Spinal cord (tissue), 10 donors: ENCODE data around the gene ASF1A. TPM values are rescaled to one million over a fixed set of nuclear protein-coding genes. Genes with fewer than 3 reads are reported as not detected.

Experiments used
- DNase-seq, 6 donors: peaks; one replicate each; pipeline versions ENCODE4 v3.0.0 to v3.0.0-alpha.2; 2013 to 2015; ENCODE audit warnings: low spot score in 6 of 6, low read depth in 4 of 6
- H3K27ac ChIP-seq: one replicate; pipeline ENCODE4 v1.5.1; 2013; ENCODE audit warnings: low read depth, low read length, control low read depth
- H3K27me3 ChIP-seq: one replicate; pipeline ENCODE4 v1.6.1; 2013; ENCODE audit warnings: low read length; ENCODE audit not compliant: control insufficient read depth, insufficient read depth
- H3K36me3 ChIP-seq: one replicate; pipeline ENCODE4 v1.6.1; 2013; ENCODE audit warnings: low read length; ENCODE audit not compliant: control insufficient read depth, insufficient read depth
- H3K4me1 ChIP-seq: one replicate; pipeline ENCODE4 v1.6.1; 2013; ENCODE audit warnings: low read length; ENCODE audit not compliant: control insufficient read depth, insufficient read depth
- H3K4me3 ChIP-seq: one replicate; pipeline ENCODE4 v1.5.1; 2013; ENCODE audit warnings: low read depth, low read length, control low read depth
- H3K9me3 ChIP-seq: one replicate; pipeline ENCODE4 v1.6.1; 2013; ENCODE audit warnings: low read length; ENCODE audit not compliant: control insufficient read depth, insufficient read depth
- WGBS: methylation state at CpG from one replicate; pipeline ENCODE4 v1.1.5; 2013; ENCODE audit warnings: missing lambda C conversion rate; ENCODE audit not compliant: insufficient coverage; 5-methylcytosine and 5-hydroxymethylcytosine counted together
- polyA plus RNA-seq, 2 donors: library from polyadenylated mRNA; unstranded; fragments of 120-200 nt; gene quantifications; one replicate each; pipeline ENCODE4 v1.2.1, GENCODE V29; 2013; ENCODE audit not compliant: insufficient read length in 2 of 2
- total RNA-seq, 2 donors: library from RNA; depleted of rRNA in 1 of 2; stranded (reverse); fragments of 120-200 nt in 1 of 2; fragments of >200 nt in 1 of 2; gene quantifications; one replicate each; pipeline versions ENCODE4 v1.2.3 to v1.2.4, GENCODE V29; 2013 to 2014
- donor health status: healthy.

Gene ASF1A
- total and polyA plus RNA-seq, 4 donors = 25.9 to 40.4 (median 32.4) TPM

GRCh38 chr6:118893064-118893806 is 717 bp upstream of the ASF1A start:
- H3K4me1 ChIP-seq = peaks cover 4% of the 10 kb centered on the region
- H3K4me3 ChIP-seq = peak overlapping the region; percentile 96
- peak overlapping the region; percentile 97 for H3K27ac ChIP-seq

GRCh38 chr6:118894425-118895260 is 691 bp downstream of the ASF1A start:
- H3K4me3 ChIP-seq = peak overlapping the region; percentile 96
- peaks cover 4% of the 10 kb centered on the region for H3K4me1 ChIP-seq
- H3K36me3 ChIP-seq = peaks cover 3% of the 10 kb centered on the region
- under 1% methylated on average over 98 of the region's 102 CpGs for WGBS
- H3K27me3 ChIP-seq = no peaks in the 10 kb centered on the region
- H3K27ac ChIP-seq = peak overlapping the region; percentile 98
- no peaks in the 10 kb centered on the region for H3K9me3 ChIP-seq
- peak in 5 of 6 donors; percentile 43 to 86 (median 62) for DNase-seq

More at GRCh38 chr6:118893064-118893806, 717 bp upstream of the ASF1A start:
- H3K9me3 ChIP-seq = no peaks in the 10 kb centered on the region
- WGBS = 8% methylated on average over 12 of the region's 18 CpGs
- peaks cover under 1% of the 10 kb centered on the region for H3K36me3 ChIP-seq
- no peaks in the 10 kb centered on the region for H3K27me3 ChIP-seq
- DNase-seq = peak in 4 of 6 donors; percentile 68 to 96 (median 84)

GRCh38 chr6:118895261-118895560 is 1.3 kb downstream of the ASF1A start:
- H3K9me3 ChIP-seq = no peaks in the 10 kb centered on the region
- H3K4me3 ChIP-seq = peak overlapping the region; percentile 96
- peaks cover 4% of the 10 kb centered on the region for H3K4me1 ChIP-seq
- no CpG with 5 or more reads among the region's 11 CpGs for WGBS
- H3K27ac ChIP-seq = peak overlapping the region; percentile 98
- DNase-seq = no peak
- no peaks in the 10 kb centered on the region for H3K27me3 ChIP-seq
- peaks cover 3% of the 10 kb centered on the region for H3K36me3 ChIP-seq

- DNase-seq = no peak
- H3K4me3 ChIP-seq = peak overlapping the region; percentile 96
- no peaks in the 10 kb centered on the region for H3K27me3 ChIP-seq
- peaks cover 4% of the 10 kb centered on the region for H3K4me1 ChIP-seq
- no peak overlapping the region for H3K27ac ChIP-seq
- WGBS = no CpG with 5 or more reads among the region's 2 CpGs
- H3K9me3 ChIP-seq = no peaks in the 10 kb centered on the region
- peaks cover 3% of the 10 kb centered on the region for H3K36me3 ChIP-seq
These were observed 1.9 kb downstream of the ASF1A start for GRCh38 chr6:118895859-118896258.

- Histone ChIP-seq H3K4me1 (peaks cover 4% of the 10 kb centered on the region), H3K4me3 (no peak overlapping the region)
- 19% methylated on average over 2 of the region's 5 CpGs for WGBS
These were observed 2.6 kb downstream of the ASF1A start for GRCh38 chr6:118896339-118897136.

GRCh38 chr6:118897386-118897785 is 3.4 kb downstream of the ASF1A start:
- DNase-seq = no peak
- Histone ChIP-seq H3K4me3 (no peak overlapping the region), H3K36me3 (peaks cover 3% of the 10 kb centered on the region), H3K9me3 (no peaks in the 10 kb centered on the region), H3K27me3 (no peaks in the 10 kb centered on the region), H3K4me1 (peaks cover 4% of the 10 kb centered on the region), H3K27ac (no peak overlapping the region)

More at GRCh38 chr6:118896339-118897136, 2.6 kb downstream of the ASF1A start:
- Histone ChIP-seq H3K27ac (peak overlapping the region; percentile 25), H3K36me3 (peaks cover 3% of the 10 kb centered on the region), H3K27me3 (no peaks in the 10 kb centered on the region), H3K9me3 (no peaks in the 10 kb centered on the region)
- DNase-seq = peak in 2 of 6 donors; percentile 43 to 67

GRCh38 chr6:118899948-118900347 is 6.0 kb downstream of the ASF1A start:
- Histone ChIP-seq H3K4me1 (peaks cover 4% of the 10 kb centered on the region), H3K27me3 (no peaks in the 10 kb centered on the region)
- 38% methylated on average over 2 of the region's 6 CpGs for WGBS

GRCh38 chr6:118902726-118903125 is 8.8 kb downstream of the ASF1A start:
- H3K9me3 ChIP-seq = no peaks in the 10 kb centered on the region
- no peak overlapping the region for H3K27ac ChIP-seq
- H3K27me3 ChIP-seq = no peaks in the 10 kb centered on the region
- no peak overlapping the region for H3K4me3 ChIP-seq
- H3K36me3 ChIP-seq = peaks cover 3% of the 10 kb centered on the region
- H3K4me1 ChIP-seq = no peaks in the 10 kb centered on the region
- no peak for DNase-seq

More at GRCh38 chr6:118899948-118900347, 6.0 kb downstream of the ASF1A start:
- DNase-seq = no peak
- Histone ChIP-seq H3K27ac (no peak overlapping the region), H3K36me3 (peaks cover 3% of the 10 kb centered on the region), H3K4me3 (no peak overlapping the region), H3K9me3 (no peaks in the 10 kb centered on the region)

- no peaks in the 10 kb centered on the region for H3K4me1 ChIP-seq
- no peak overlapping the region for H3K27ac ChIP-seq
- peaks cover 3% of the 10 kb centered on the region for H3K36me3 ChIP-seq
- H3K9me3 ChIP-seq = no peaks in the 10 kb centered on the region
- H3K4me3 ChIP-seq = no peak overlapping the region
- WGBS = no CpG with 5 or more reads among the region's 2 CpGs
- no peak for DNase-seq
- no peaks in the 10 kb centered on the region for H3K27me3 ChIP-seq
These were observed 9.2 kb downstream of the ASF1A start for GRCh38 chr6:118903138-118903537.
